Measurements from ENCODE around the gene ARHGAP22.

ARHGAP22 gene

GRCh38 chr10:48457949-48458661 is 146.8 kb downstream of the ARHGAP22 start:
- TF ChIP-seq SIN3A (IDR thresholded peaks at IDR 0.05; ENCODE audit: borderline replicate concordance, insufficient read depth, low read length) (no peak), TAF1 (IDR thresholded peaks at IDR 0.05; ENCODE audit: borderline replicate concordance, insufficient read depth, low read length) (no peak), FOXP2 (optimal IDR thresholded peaks at IDR 0.05; ENCODE audit: borderline replicate concordance, extremely low read depth, extremely low read length, insufficient read depth) (no peak), POLR2AphosphoS5 (IDR thresholded peaks at IDR 0.05; ENCODE audit: low read depth, low read length) (no peak), REST (IDR thresholded peaks at IDR 0.05; ENCODE audit: insufficient read depth in 1 of 2, low read depth in 2 of 2, low read length in 2 of 2) (no peak)

DNA sequence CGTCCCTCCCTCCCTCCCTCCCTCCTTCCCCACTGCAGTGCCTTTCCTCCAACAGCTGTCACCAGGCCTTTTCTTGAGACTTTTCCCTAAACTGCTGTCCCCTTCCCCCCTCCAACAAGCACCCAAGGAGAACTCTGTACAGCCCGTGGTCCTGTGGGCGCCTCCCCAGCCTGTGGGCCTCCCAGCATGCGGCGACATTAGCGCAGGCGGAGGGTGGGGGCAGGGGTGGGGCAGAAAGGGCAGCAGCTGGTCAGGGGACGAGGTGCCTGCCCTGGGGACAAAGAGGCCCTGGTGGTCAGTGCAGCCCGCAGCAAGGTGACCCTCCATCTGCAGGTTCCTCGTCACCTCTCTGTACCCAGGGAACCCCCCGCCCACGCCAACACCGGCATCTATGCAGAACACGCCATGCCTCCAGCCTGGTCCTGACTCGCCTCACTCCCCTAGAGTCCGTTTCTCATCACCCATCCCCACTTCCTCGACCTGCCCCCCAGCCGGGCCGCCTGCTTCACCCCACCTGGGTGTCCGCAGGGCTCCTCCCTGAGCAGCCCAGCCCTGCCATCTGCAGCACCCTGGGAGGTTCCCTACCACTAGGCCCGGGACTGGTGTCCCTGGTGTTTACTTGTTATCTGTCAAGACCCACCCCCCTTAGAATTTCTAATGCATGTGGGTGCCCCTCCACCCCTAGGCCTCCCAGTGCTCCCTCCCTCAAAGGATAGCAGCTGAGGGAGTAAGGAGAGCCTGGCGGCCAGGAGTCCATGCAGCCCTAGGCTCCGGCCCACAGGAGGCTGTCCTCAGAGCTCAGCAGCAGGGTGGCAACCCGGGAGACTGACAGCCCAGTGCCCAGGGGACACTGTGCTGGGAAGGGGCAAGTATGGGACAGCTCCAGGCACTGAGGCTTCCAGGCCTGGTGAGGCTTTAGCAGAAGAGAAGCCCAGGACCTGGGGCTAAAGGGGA is 147.8 kb downstream of the ARHGAP22 start:
- no peak for TF ChIP-seq REST (IDR thresholded peaks at IDR 0.05; ENCODE audit: insufficient read depth in 1 of 2, low read depth in 2 of 2, low read length in 2 of 2)
- no peak for TF ChIP-seq FOXP2 (optimal IDR thresholded peaks at IDR 0.05; ENCODE audit: borderline replicate concordance, extremely low read depth, extremely low read length, insufficient read depth)
- no peak for TF ChIP-seq TAF1 (IDR thresholded peaks at IDR 0.05; ENCODE audit: borderline replicate concordance, insufficient read depth, low read length)
- TF ChIP-seq POLR2AphosphoS5 (IDR thresholded peaks at IDR 0.05; ENCODE audit: low read depth, low read length): no peak
- TF ChIP-seq SIN3A (IDR thresholded peaks at IDR 0.05; ENCODE audit: borderline replicate concordance, insufficient read depth, low read length): no peak

- TF ChIP-seq FOXP2 (optimal IDR thresholded peaks at IDR 0.05; ENCODE audit: borderline replicate concordance, extremely low read depth, extremely low read length, insufficient read depth): no peak
- no peak for TF ChIP-seq POLR2AphosphoS5 (IDR thresholded peaks at IDR 0.05; ENCODE audit: low read depth, low read length)
- no peak for TF ChIP-seq SIN3A (IDR thresholded peaks at IDR 0.05; ENCODE audit: borderline replicate concordance, insufficient read depth, low read length)
- TF ChIP-seq REST (IDR thresholded peaks at IDR 0.05; ENCODE audit: insufficient read depth in 1 of 2, low read depth in 2 of 2, low read length in 2 of 2): no peak
- no peak for TF ChIP-seq TAF1 (IDR thresholded peaks at IDR 0.05; ENCODE audit: borderline replicate concordance, insufficient read depth, low read length)
Measured at GRCh38 chr10:48456361-48456804, 148.5 kb downstream of the ARHGAP22 start.

DNA sequence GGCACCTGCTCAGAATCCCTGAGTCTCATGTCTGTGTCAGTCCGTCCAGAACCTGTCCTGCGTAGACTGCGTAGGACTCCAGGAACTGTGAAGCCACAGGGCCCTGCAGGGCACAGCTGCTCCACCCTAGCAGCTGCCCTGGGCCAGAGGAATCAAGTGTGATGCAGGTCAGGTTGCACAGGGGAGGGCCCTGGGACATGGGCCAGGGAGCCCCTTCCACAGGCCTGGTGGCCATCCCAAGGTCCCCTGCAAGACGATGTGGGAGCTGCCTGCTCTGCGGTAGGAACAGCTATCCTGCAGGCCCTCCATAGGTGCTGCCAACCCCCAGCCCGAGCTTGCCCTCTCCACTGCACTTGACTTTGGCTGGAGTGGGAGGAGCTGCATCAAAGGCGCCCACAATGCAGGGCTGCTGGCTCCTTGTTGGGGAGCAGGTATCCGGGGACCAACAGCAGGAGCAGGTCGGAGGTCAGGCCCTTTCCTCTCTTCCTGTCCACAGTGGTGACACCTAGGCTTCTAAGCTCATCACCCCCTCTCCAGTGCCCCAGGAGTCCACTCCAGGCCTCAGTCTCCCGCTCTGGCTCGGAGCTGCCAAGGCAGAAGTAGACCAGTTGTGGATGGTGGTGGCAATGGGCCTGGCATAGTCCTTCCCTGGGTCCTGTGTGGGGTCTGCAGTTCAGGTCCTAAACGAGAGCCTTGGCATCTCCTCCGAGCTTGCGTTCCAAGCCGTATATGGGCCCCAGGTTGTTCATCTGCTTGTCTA is 149.3 kb downstream of the ARHGAP22 start:
- TF ChIP-seq SIN3A (IDR thresholded peaks at IDR 0.05; ENCODE audit: borderline replicate concordance, insufficient read depth, low read length) (no peak), TAF1 (IDR thresholded peaks at IDR 0.05; ENCODE audit: borderline replicate concordance, insufficient read depth, low read length) (no peak)

DNA sequence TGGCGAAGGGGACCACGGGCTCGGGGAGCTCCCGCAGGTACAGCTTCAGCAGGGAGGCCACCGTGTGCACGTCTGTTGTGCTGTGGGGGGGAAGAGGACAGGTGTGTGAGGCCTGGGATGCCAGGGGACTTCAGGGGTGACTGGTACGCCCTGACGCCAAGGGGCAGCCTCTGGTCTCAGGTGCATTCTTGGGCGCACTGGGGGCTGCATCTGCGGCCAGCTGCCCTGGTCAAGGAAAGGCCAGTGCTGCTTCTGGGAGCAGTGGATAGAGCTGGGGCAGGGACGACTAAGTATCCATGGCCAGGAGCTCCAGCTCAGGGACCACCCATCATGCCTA is 149.8 kb downstream of the ARHGAP22 start:
- TF ChIP-seq TAF1 (IDR thresholded peaks at IDR 0.05; ENCODE audit: borderline replicate concordance, insufficient read depth, low read length) (no peak), SIN3A (IDR thresholded peaks at IDR 0.05; ENCODE audit: borderline replicate concordance, insufficient read depth, low read length) (no peak), REST (IDR thresholded peaks at IDR 0.05; ENCODE audit: insufficient read depth in 1 of 2, low read depth in 2 of 2, low read length in 2 of 2) (no peak), POLR2AphosphoS5 (IDR thresholded peaks at IDR 0.05; ENCODE audit: low read depth, low read length) (no peak), FOXP2 (optimal IDR thresholded peaks at IDR 0.05; ENCODE audit: borderline replicate concordance, extremely low read depth, extremely low read length, insufficient read depth) (no peak)

Data from PFSK-1 (cell line).